HG02623 (cell line): ENCODE results near the gene KLKB1.
"Not testable (repeated sequence)": the region's sequence is repeated elsewhere in the genome, so short reads cannot be mapped to it uniquely, and the experiment has no call there.

Experiments
- ATAC-seq: cut with Tn5 transposase; IDR thresholded peaks from one replicate; pipeline ENCODE4 v1.9.1; 2021; ENCODE audit warnings: moderate library complexity; ENCODE audit not compliant: unreplicated experiment

KLKB1 gene

DNA sequence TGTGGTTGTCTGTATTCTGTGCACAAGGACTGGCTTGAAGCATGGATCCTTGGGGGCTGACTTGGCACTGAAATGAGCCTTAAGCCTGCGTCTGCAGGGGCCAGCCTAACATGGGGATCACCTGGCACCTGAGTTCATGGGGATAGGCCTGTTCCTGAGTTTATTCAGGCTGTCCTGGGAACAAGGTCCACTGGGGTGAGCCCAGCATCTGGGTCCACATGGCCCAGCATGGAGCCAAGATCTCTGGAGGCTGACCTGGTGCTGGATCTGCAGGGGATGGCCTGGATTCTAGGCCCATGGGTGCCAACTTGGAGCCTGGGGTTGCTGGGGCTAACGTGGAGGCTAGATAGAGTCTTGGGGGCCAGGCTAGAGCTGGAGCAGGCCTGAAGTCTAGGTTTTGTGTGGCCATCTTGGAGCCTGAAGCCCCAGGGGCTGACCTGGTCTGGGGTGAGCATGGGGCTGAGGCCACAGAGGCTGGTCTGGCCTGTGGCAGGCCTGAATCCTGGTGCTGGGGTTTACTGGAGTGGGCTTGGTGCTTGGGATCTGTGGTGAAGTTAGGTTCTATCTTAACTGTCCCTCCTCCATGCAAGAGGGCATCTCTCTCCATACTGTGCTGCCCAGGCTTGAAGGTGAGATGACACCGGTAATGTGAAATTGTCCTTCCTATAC is 652 bp upstream of the KLKB1 start:
- ATAC-seq = no peak

DNA sequence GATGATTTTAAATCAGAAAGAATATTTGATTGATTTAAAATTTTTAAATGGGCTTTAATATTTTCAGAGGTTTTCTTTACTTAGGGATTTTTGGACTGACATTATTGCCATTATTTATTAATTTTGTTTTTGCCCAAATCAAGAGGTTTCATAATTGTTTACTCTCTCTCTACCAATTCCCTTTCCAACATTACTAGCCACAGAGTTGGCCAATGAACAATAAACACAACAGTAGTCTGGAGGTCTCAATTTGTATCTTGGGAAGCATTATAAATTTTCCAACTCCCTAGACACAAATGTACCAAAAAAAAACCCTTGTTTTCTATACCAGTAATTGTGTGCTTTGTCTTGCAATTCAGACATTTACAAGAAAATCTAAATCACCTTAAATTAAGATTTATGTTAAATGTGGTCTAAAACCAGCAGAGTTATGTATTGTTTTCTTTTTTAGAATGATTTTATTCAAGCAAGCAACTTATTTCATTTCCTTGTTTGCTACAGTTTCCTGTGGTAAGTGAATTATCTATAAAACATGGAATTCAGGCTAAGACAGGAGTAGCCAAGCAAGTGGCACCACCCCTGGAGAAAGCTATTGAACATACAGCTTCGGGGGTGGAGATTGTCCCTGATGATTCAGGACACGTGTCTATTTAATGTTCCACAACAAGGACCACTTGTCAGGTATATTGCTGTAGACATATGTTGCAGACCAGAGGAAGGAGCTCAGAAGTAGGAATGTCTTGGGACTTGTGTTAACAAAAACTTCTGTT is 622 bp downstream of the KLKB1 start:
- ATAC-seq = no peak

DNA sequence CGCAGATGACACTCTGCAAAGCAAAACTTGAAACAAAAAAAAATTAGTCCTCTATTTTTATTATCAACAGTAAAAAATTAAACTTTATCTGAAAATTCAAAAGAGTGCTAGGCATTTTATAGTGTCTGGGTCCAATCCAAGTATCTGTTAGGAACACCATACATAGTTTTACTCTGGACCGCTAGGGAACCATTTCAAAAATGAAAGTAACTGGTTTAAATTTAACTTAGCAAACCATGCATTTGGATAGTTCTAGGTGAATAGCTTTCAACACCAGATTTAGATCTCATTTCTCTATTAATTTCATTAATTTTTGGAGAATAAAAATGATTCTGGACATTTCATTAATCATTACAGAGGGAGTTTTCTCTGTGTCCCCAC is 1.2 kb downstream of the KLKB1 start:
- ATAC-seq = no peak

DNA sequence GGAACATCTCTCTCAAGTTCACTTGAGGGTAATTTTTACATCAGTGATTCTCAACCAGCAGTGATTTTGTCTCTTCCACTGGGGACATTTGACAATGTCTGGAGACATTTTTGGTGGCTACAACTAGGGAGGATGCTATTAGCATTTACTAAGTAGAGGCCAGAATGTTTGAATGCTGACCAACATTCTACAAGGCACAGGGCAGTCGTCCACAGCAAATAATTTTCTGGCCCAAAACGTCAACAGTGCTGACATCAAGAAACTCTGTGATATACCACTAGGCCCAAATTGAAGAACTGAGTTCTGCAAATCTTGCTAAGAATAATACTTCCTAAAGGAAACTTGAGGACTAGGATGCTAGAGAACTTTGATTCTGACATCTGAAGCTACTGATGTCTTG is 7.1 kb downstream of the KLKB1 start:
- no peak for ATAC-seq

GRCh38 chr4:186236126-186236525 is 8.8 kb downstream of the KLKB1 start:
- ATAC-seq = no peak

DNA sequence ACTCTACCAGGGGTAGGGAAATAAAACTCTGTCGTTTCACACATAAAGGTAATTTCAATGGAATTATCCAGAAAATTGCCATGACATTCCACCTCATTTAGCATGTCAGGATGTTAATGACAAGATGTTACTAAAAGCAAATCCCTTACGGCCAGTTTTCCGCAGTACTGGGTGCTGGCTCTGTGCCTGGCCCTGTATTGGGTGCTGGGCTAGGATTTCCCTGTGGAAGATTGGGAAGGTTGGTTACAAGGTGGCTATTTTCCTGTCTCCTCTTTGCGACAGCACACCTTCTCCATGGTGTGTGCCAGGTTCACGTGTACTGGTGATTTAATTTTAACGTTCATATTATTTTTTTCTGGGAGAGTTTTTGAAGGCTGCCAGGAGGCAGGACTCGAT is 13.1 kb downstream of the KLKB1 start:
- no peak for ATAC-seq

GRCh38 chr4:186240848-186241491 is 13.7 kb downstream of the KLKB1 start:
- ATAC-seq = no peak

DNA sequence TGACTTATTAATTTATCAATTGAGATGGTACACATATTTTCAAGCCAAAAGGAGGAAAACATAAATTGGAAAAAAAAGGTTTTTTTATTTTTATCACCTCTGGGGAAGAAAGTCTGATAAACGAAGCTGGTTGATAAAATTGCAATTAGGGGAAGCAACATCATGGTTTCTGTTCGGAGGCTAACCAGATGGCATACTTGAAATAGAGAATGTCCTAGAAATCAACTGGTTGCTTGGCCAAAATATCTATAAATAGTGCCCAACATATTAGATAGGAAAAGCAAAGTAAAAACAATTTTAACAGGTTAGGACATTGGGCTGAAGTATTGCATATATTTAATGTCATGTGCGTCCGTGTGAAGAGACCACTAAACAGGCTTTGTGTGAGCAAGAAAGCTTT is 14.3 kb downstream of the KLKB1 start:
- ATAC-seq = no peak

GRCh38 chr4:186242031-186242430 is 14.7 kb downstream of the KLKB1 start:
- not testable (repeated sequence) for ATAC-seq

DNA sequence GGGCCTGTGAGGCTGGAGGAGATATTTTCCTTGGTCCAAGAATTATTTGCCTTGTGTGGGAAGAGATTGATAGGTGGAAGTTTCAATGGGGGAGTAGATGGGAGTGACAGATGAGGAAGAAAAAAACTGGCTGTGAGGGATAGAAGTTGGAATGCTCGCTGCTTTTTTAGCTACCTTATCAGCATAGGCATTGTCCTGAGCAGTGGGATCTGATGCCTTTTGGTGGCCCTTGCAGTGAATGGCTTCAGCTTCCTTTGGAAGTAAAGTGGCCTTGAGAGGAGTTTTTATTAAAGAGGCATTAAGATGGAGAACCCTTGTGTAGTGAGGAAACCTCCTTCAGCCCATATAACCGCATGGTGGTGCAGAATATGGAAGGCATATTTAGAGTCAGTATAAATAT is 16.0 kb downstream of the KLKB1 start:
- ATAC-seq = no peak

DNA sequence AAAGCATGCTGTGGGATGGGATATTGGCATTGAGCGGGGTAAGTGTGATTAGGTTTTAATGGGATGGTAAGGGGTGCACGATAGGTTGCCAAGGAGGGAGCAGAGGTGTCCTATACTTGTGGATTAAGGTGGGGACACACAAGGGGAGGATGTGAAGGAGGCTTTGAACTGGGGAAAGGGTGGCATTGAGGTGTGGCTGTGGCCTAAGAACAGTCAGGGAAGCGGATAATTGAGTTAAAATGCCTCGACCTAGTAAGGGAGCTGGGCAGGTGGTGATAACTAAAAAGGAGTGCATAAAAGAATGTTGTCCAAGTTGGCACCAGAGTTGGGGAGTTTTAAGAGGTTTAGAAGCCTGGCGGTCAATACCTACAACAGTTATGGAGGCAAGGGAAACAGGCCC is 17.5 kb downstream of the KLKB1 start:
- no peak for ATAC-seq

GRCh38 chr4:186247062-186247752 is 19.9 kb downstream of the KLKB1 start:
- ATAC-seq = not testable (repeated sequence)

- ATAC-seq = no peak
Measured at GRCh38 chr4:186248643-186249042, 21.3 kb downstream of the KLKB1 start.

- ATAC-seq = no peak
Measured at GRCh38 chr4:186249785-186250754, 22.8 kb downstream of the KLKB1 start.

GRCh38 chr4:186250760-186251159 is 23.5 kb downstream of the KLKB1 start:
- no peak for ATAC-seq

DNA sequence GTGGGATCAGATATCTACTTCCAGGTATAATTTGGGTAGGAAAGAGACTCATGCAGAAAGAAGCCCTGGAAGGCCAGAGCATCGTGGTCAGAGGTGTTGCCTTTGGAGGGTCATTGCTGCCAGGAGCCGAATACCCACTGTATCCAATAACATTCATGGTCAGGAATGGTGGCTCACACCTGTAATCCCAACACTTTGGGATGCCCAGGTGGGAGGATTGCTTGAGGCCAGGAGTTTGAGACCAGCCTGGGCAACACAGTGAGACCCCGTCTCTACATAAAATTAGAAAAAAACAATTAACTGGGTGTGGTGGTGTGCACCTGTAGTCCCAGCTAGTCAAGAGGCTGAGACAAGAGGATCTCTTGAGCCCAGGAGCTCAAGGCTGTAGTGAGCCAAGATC is 27.8 kb downstream of the KLKB1 start:
- no peak for ATAC-seq

DNA sequence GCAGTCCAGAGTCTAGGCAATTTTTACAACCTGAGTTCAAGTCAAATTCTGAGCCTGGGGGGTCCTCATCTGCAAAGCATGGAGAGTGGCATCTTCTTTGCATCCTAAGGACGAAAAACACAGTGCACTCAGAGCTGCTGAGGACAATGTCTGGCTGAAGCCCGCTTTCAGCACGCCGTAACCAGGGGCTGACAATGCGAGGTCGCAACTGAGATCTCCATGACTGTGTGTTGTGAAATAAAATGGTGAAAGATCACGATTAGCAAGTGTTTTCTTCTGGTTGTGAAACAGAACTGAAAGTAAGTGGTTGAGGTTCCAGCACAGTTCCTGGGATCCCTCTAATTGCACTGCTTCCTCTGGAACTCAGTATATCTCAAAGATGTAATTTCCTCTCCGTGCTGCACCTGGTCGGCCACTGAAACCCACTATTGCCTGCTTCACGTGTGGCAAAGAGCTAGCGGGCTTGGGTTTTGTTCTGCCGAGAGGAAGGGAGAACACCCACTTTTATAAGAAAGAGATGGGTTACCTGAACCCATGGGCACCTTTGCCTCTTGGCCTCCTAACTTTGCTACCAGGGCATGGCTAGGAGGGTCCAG is 31.0 kb downstream of the KLKB1 start:
- no peak for ATAC-seq

DNA sequence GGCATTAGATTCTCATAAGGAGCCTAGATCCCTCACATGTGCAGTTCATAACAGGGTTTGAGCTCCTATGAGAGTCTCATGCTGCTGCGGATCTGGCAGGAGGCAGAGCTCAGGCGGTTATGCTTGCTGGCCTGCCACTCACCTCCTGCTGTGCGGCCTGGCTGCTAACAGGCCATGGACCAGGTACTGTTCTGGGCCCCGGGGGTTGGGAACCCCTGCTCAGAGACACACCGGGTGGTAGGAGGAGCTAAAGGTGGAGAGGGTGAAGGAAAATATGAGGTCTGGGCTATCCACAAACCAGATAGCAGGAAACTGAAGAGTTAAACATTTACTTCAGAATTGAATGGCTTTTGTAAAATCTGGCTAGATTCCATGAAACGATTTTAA is 32.8 kb downstream of the KLKB1 start:
- no peak for ATAC-seq

DNA sequence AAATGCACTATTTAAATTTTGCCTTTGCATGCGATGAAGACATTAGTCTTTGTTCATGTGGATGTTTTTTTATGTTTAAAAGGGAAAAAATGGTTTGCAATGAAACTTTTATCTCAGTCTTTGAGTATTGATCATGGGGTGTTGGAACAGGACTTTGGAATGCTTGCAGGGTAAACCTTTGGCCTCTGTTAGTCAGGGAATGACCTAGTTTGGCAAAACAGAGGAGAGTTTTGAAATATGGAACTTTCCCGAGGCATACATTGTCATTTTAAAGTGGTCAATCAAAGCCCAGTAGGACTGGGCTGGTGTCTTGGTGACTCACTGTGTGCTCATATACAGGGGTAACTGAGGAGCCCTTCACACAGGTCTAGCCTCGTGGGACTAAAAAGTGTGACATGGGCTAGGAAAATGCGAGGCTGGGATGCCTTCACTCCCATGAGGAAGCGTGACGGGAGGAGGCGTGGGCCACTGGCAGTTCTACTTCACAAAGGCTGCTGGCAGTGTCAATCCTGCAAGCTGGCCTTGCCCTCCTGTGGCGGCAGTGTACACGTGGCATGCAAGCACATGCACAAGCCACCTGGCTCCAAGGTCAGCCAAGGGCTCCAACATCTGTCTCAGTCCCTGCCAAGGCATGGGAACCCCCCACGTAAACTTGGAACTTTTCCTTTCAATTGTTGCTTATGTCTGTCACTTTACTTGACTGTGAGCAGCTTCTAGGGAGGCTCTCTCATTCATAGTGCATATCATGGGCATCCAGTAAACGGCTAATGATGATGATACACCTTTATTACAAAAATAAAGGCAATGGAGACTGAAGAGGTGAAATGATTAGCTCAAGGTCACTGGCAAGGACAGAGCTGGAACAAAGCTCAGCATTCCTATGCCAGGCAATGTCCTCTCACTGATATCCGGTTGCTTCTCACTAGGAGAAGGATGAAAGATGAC is 33.5 kb downstream of the KLKB1 start:
- no peak for ATAC-seq
